K562 (cell line): ENCODE data around the gene RANBP3. TPM values are rescaled to one million over a fixed set of nuclear protein-coding genes. Genes with fewer than 3 reads are reported as not detected.
A peak's percentile ranks its signal among the peaks of the same experiment; 100 is the strongest.

Experiments
- polyA plus RNA-seq, 8 experiments: library from polyadenylated mRNA; depleted of rRNA in 4 of 8; stranded (reverse) in 5 of 8; unstranded in 3 of 8; fragments of >200 nt; fragmentation: Nextera tagmentation in 2 of 8; fragmentation: Illumina TruSeq in 1 of 8; extraction: Ambion mirVana in 2 of 8; extraction: Trizol in 1 of 8; gene quantifications; 2 replicates each; pipeline versions ENCODE4 v1.2.1 to v1.2.3, GENCODE V29; 2011 to 2014; ENCODE audit warnings: inconsistent platforms in 1 of 8, missing spikeins in 1 of 8
- total RNA-seq, 7 experiments: library from RNA; depleted of rRNA in 6 of 7; stranded (reverse); fragments of >200 nt in 6 of 7; fragmentation: Illumina TruSeq in 2 of 7; extraction: Trizol in 2 of 7; gene quantifications; 2 replicates each; pipeline versions ENCODE4 v1.2.1 to v1.2.3, GENCODE V29; 2011 to 2021; ENCODE audit warnings: low replicate concordance in 1 of 7
- TF ChIP-seq, protein P1 (sequence below): fragments of 450-650 bp; IDR thresholded peaks from 2 replicates; pipeline ENCODE4 v1.6.1; 2016; ENCODE audit warnings: low read depth

RANBP3 gene
- total and polyA plus RNA-seq, 9 of the 15 experiments (the other 6 are each of a cell fraction or from before 2014, with no cell fraction given) = 0.90 to 95.1 (median 63.2) TPM

DNA sequence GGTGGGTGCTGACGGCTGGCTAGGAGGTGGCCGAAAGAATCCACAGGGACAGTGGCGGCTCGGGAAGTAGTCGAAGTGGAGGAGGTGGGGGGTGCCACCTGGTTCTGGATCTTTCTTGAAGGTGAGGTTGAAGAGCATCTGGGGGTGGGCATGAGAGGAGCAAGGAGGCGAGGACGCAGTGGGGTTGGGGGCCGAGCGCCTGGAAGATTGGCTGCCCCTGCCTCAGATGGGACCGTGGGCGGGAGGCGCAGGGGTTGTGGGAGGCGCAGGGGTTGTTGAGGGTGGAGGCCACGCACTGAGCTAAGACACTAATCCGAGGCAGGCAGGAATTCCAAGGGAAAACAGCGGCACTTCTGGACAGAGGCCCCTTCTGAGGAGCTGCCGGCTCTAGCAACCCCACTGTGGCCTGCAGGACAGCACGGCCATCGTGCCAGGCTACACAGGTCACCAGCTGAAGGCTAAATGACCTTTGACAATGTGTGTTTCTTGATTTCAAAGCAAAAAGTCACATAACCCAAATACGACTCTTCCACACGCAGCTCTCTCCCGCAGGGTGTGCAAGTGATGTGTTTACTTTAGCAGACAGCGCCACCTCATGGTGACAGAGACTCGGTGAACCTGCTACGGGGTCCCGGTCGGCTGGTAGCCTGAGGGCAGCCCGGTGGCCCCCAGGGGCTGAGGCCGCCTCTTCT lies 44.1 kb upstream of the RANBP3 start (continued):
- TF ChIP-seq, protein P1, sequence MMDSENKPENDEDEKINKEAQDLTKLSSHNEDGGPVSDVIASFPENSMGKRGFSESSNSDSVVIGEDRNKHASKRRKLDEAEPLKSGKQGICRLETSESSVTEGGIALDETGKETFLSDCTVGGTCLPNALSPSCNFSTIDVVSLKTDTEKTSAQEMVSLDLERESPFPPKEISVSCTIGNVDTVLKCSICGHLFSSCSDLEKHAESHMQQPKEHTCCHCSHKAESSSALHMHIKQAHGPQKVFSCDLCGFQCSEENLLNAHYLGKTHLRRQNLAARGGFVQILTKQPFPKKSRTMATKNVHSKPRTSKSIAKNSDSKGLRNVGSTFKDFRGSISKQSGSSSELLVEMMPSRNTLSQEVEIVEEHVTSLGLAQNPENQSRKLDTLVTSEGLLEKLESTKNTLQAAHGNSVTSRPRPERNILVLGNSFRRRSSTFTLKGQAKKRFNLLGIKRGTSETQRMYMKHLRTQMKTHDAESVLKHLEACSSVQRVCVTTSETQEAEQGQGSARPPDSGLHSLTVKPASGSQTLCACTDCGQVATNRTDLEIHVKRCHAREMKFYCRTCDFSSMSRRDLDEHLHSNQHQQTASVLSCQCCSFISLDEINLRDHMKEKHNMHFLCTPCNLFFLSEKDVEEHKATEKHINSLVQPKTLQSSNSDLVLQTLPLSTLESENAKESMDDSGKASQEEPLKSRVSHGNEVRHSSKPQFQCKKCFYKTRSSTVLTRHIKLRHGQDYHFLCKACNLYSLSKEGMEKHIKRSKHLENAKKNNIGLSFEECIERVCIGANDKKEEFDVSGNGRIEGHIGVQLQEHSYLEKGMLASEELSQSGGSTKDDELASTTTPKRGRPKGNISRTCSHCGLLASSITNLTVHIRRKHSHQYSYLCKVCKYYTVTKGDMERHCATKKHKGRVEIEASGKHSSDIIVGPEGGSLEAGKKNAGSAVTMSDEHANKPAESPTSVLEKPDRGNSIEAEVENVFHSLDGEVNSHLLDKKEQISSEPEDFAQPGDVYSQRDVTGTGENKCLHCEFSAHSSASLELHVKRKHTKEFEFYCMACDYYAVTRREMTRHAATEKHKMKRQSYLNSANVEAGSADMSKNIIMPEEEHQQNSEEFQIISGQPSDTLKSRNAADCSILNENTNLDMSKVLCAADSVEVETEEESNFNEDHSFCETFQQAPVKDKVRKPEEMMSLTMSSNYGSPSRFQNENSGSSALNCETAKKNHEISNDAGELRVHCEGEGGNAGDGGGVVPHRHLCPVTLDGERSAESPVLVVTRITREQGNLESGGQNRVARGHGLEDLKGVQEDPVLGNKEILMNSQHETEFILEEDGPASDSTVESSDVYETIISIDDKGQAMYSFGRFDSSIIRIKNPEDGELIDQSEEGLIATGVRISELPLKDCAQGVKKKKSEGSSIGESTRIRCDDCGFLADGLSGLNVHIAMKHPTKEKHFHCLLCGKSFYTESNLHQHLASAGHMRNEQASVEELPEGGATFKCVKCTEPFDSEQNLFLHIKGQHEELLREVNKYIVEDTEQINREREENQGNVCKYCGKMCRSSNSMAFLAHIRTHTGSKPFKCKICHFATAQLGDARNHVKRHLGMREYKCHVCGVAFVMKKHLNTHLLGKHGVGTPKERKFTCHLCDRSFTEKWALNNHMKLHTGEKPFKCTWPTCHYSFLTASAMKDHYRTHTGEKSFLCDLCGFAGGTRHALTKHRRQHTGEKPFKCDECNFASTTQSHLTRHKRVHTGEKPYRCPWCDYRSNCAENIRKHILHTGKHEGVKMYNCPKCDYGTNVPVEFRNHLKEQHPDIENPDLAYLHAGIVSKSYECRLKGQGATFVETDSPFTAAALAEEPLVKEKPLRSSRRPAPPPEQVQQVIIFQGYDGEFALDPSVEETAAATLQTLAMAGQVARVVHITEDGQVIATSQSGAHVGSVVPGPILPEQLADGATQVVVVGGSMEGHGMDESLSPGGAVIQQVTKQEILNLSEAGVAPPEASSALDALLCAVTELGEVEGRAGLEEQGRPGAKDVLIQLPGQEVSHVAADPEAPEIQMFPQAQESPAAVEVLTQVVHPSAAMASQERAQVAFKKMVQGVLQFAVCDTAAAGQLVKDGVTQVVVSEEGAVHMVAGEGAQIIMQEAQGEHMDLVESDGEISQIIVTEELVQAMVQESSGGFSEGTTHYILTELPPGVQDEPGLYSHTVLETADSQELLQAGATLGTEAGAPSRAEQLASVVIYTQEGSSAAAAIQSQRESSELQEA = 0 out of 2 replicates have a peak, but pooled peaks have one; percentile 13
- TF ChIP-seq, all 486 proteins: peak for 26
